ENCODE data around the gene MATK. TPM values are rescaled to one million over a fixed set of nuclear protein-coding genes. Genes with fewer than 3 reads are reported as not detected.

Gene MATK
- total RNA-seq, 2 donors from 2014 or later = 1.1 to 2.8 TPM

DNA sequence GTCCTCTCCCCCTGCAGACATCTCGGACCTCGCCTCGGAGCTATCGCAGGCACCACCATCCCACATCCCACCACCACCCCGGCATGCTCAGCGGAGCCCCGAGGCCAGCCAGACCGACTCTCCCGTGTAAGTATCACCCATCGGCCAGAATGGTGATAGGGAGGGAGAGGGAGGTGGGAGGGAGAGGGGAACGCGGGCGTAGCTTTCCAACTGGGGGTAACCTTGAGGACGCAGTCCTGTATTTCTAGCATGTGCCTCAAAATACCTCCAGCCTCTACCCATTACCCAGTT is 51.9 kb downstream of the MATK start:
- DNase-seq (ENCODE audit: low spot score) = no peak
- intact Hi-C loops (cut with DNase I) = no loop called here

DNA sequence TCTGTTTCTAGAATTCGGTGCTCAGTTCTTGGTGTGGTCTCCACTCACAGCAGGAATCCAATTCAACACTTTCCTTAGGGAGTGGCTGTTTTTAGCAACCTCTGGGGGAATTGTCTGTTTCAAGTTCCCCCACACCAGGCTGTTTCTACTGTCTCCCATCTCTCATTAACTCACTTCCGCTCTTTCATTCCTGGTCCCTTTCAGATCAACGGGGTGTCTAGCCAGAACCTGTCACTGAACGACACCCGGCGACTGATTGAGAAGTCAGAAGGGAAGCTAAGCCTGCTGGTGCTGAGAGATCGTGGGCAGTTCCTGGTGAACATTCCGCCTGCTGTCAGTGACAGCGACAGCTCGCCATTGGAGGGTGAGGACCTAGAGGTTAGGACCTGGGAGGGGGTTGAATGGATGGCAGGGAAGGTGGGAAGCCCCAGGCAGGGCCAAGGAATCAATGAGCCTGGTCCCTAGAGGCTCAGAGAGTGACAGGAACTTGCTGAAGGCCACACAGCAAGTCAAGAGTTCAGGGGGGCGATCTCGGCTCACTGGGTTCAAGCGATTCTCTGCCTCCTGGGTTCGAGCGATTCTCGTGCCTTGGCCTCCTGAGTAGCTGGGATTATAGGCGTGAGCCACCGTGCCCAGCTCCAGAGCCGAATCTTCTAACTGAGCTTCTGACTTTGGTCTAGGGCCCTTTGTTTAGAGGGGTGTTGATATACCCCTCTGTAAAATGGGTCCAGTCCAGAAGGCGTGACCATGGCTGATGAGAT is 52.5 kb downstream of the MATK start:
- intact Hi-C loops (cut with DNase I) = no loop called here

DNA sequence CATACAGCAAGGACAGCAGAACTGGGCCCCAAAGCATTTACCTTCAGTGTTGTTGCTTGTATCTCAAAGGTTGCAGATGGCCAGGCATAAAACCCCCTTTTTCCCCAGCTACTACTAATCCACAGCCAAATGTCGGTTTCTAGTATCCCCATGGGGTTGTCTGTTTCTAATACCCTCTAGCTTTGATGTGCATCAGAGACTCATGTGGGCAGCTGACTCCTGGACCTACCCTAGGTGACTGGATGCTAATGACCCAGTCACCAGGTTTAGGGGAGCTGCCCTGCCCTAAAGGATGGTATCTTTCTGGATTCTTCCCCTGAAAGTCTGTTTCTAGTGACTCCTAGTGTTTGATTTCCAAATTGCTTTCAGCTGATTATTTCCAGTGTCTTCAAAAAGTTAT is 54.1 kb downstream of the MATK start:
- DNase-seq (ENCODE audit: low spot score) = no peak
- intact Hi-C loops (cut with DNase I) = no loop called here

More for the DNA sequence above, 52.5 kb downstream of the MATK start:
- no peak for DNase-seq (ENCODE audit: low spot score)

DNA sequence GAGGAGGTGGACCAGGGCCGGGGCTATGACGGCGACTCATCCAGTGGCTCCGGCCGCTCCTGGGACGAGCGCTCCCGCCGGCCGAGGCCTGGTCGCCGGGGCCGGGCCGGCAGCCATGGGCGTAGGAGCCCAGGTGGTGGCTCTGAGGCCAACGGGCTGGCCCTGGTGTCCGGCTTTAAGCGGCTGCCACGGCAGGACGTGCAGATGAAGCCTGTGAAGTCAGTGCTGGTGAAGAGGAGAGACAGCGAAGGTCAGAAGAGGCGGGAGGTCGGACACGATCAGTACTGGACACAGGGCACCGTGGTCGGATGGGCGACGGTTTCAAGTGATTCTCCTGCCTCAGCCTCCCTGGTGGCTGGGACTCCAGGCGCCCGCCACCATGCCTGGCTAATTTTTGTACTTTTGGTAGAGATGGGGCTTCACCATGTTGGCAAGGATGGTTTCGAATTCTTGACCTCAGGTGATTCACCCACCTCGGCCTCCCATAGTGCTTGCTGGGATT is 55.7 kb downstream of the MATK start:
- intact Hi-C loops (cut with DNase I) = no loop called here
- DNase-seq (ENCODE audit: low spot score) = no peak

Other genes with a start within 250 kb of the MATK start
- 1 to 10 TPM in 1 of 2 donors, under 1 TPM in 1; 0.90 to 2.6 TPM for gene TEKTIP1, start 247.2 kb downstream of the MATK start, total RNA-seq
- 10 to 100 TPM; 49.6 to 52.7 TPM for gene MFSD12, start 228.8 kb downstream of the MATK start, total RNA-seq
- 100 to 1,000 TPM in 1 of 2 donors, 10 to 100 TPM in 1; 96.8 to 111 TPM for gene HMG20B, start 213.4 kb downstream of the MATK start, total RNA-seq
- gene GIPC3, start 200.9 kb downstream of the MATK start, total RNA-seq = 10 to 100 TPM; 13.9 to 14.6 TPM
- 10 to 100 TPM; 46.9 to 49.6 TPM for gene TBXA2R, start 179.5 kb downstream of the MATK start, total RNA-seq
- gene CACTIN, start 159.6 kb downstream of the MATK start, total RNA-seq = 10 to 100 TPM; 13.0 to 17.0 TPM
- gene PIP5K1C, start 85.9 kb downstream of the MATK start, total RNA-seq = 10 to 100 TPM; 80.9 to 85.4 TPM
- under 1 TPM in 1 of 2 donors, not detected in 1; 0.10 TPM for gene TJP3, start 78.0 kb downstream of the MATK start, total RNA-seq
- gene APBA3, start 24.7 kb downstream of the MATK start, total RNA-seq = 10 to 100 TPM; 10.5 to 13.1 TPM
- 10 to 100 TPM; 45.3 to 58.8 TPM for gene MRPL54, start 23.7 kb downstream of the MATK start, total RNA-seq
- gene RAX2, start 14.2 kb downstream of the MATK start, total RNA-seq = not detected
- not detected for gene ZFR2, start 82.7 kb upstream of the MATK start, total RNA-seq
- under 1 TPM in 1 of 2 donors, not detected in 1; 0.05 TPM for gene ATCAY, start 94.3 kb upstream of the MATK start, total RNA-seq
- 1 to 10 TPM in 1 of 2 donors, under 1 TPM in 1; 0.51 to 2.3 TPM for gene NMRK2, start 146.7 kb upstream of the MATK start, total RNA-seq
- 10 to 100 TPM; 64.5 to 94.9 TPM for gene DAPK3, start 184.7 kb upstream of the MATK start, total RNA-seq
- gene EEF2, start 199.1 kb upstream of the MATK start, total RNA-seq = 1,000 to 10,000 TPM; 1,536 to 1,555 TPM
- 10 to 100 TPM; 14.4 to 16.1 TPM for gene PIAS4, start 221.4 kb upstream of the MATK start, total RNA-seq

Data from posterior vena cava (tissue), 2 donors.